Measurements from ENCODE around the gene DDIT4. TPM values are rescaled to one million over a fixed set of nuclear protein-coding genes. Genes with fewer than 3 reads are reported as not detected.
A peak's percentile ranks its signal among the peaks of the same experiment; 100 is the strongest.

DDIT4 gene
- total and polyA plus RNA-seq, 5 experiments from 2014 or later, result 23.8 to 190 (median 68.0) TPM

GRCh38 chr10:72250666-72251065 lies 23.1 kb upstream of the DDIT4 start:
- peak overlapping the region; percentile 68 to 95 (median 91) for H3K27ac Mint-ChIP-seq
- H3K4me1 Mint-ChIP-seq, result peaks cover 48 to 95% (median 87%) of the 10 kb centered on the region in 4 donors
- POLR2A ChIA-PET, result interaction anchor here (1.0 to 9.5 kb wide), 4 partner anchors 17 to 47 kb away, joined by 3 to 83 read pairs (median 23); partner anchors contain the start of genes ANAPC16, ASCC1 and DDIT4
- no peak for DNase-seq
- H3K9me3 Mint-ChIP-seq, result no peaks in the 10 kb centered on the region
- no peaks in the 10 kb centered on the region for H3K27me3 Mint-ChIP-seq
- no peak for ATAC-seq
- H3K36me3 Mint-ChIP-seq, result no peaks in the 10 kb centered on the region
- H3K4me3 Mint-ChIP-seq, result peak overlapping the region; percentile 25 to 80 (median 59)

GRCh38 chr10:72251635-72252034 lies 22.1 kb upstream of the DDIT4 start:
- POLR2A ChIA-PET, result interaction anchor here (1.3 to 9.5 kb wide), 4 partner anchors 16 to 60 kb away, joined by 3 to 83 read pairs (median 23); partner anchors contain the start of genes ANAPC16, ASCC1 and DDIT4
- Mint-ChIP-seq H3K27ac (peak overlapping the region in 9 of 10 donors; percentile 59 to 92 (median 79)), H3K27me3 (no peaks in the 10 kb centered on the region), H3K36me3 (no peaks in the 10 kb centered on the region), H3K9me3 (no peaks in the 10 kb centered on the region), H3K4me3 (peak overlapping the region in 9 of 10 donors; percentile 22 to 56 (median 36)), H3K4me1 (peaks cover 47 to 94% (median 85%) of the 10 kb centered on the region in 4 donors)
- DNase-seq (no peak), ATAC-seq (no peak)

GRCh38 chr10:72252972-72253371 lies 20.8 kb upstream of the DDIT4 start:
- no peaks in the 10 kb centered on the region for H3K27me3 Mint-ChIP-seq
- no peaks in the 10 kb centered on the region for H3K36me3 Mint-ChIP-seq
- no peaks in the 10 kb centered on the region for H3K9me3 Mint-ChIP-seq
- peak overlapping the region; percentile 67 to 95 (median 89) for H3K27ac Mint-ChIP-seq
- POLR2A ChIA-PET, result interaction anchor here (0.7 to 4.5 kb wide), 11 partner anchors 10 to 164 kb away, joined by 3 to 69 read pairs (median 5); partner anchors contain the start of genes DDIT4 and SPOCK2
- no peak for DNase-seq
- ATAC-seq, result no peak
- peak overlapping the region in 9 of 10 donors; percentile 50 to 68 (median 62) for H3K4me3 Mint-ChIP-seq
- H3K4me1 Mint-ChIP-seq, result peaks cover 46 to 91% (median 82%) of the 10 kb centered on the region in 4 donors

- no peaks in the 10 kb centered on the region for H3K9me3 Mint-ChIP-seq
- no peak for DNase-seq
- H3K4me1 Mint-ChIP-seq, result peaks cover 44 to 89% (median 79%) of the 10 kb centered on the region in 4 donors
- peak overlapping the region in 9 of 10 donors; percentile 46 to 68 (median 62) for H3K4me3 Mint-ChIP-seq
- peak overlapping the region; percentile 67 to 96 (median 89) for H3K27ac Mint-ChIP-seq
- H3K27me3 Mint-ChIP-seq, result no peaks in the 10 kb centered on the region
- POLR2A ChIA-PET, result interaction anchor here (0.8 to 4.5 kb wide), 10 partner anchors 10 to 165 kb away, joined by 3 to 69 read pairs (median 6); partner anchors contain the start of genes DDIT4 and SPOCK2
- H3K36me3 Mint-ChIP-seq, result no peaks in the 10 kb centered on the region
- no peak for ATAC-seq
Observed at GRCh38 chr10:72253578-72253977, 20.1 kb upstream of the DDIT4 start.

GRCh38 chr10:72254813-72255568 lies 18.7 kb upstream of the DDIT4 start:
- H3K27ac Mint-ChIP-seq, result peak overlapping the region; percentile 93 to 98 (median 96)
- no peaks in the 10 kb centered on the region for H3K36me3 Mint-ChIP-seq
- DNase-seq (peak in 6 of 10 donors; percentile 28 to 67 (median 41)), ATAC-seq (peak; percentile 71 to 85)
- peaks cover 47 to 89% (median 84%) of the 10 kb centered on the region in 4 donors for H3K4me1 Mint-ChIP-seq
- no peaks in the 10 kb centered on the region for H3K9me3 Mint-ChIP-seq
- peak overlapping the region; percentile 66 to 92 (median 78) for H3K4me3 Mint-ChIP-seq
- H3K27me3 Mint-ChIP-seq, result no peaks in the 10 kb centered on the region
- POLR2A ChIA-PET, result interaction anchor here (0.7 to 4.5 kb wide), 16 partner anchors 7 to 182 kb away, joined by 3 to 69 read pairs (median 4); partner anchors contain the start of genes ANAPC16, ASCC1, DDIT4 and SPOCK2

- Mint-ChIP-seq H3K27me3 (no peaks in the 10 kb centered on the region), H3K4me3 (peak overlapping the region in 9 of 10 donors; percentile 8 to 89 (median 37)), H3K4me1 (peaks cover 47 to 88% (median 85%) of the 10 kb centered on the region in 4 donors), H3K27ac (peak overlapping the region; percentile 7 to 96 (median 82)), H3K36me3 (no peaks in the 10 kb centered on the region), H3K9me3 (no peaks in the 10 kb centered on the region)
- DNase-seq, result no peak
- no peak for ATAC-seq
- POLR2A ChIA-PET, result interaction anchor here (0.7 to 4.5 kb wide), 11 partner anchors 9 to 168 kb away, joined by 3 to 69 read pairs (median 6); partner anchors contain the start of gene DDIT4
Observed at GRCh38 chr10:72255977-72256729, 17.6 kb upstream of the DDIT4 start.

GRCh38 chr10:72257051-72257892 lies 16.5 kb upstream of the DDIT4 start:
- H3K4me3 Mint-ChIP-seq, result peak overlapping the region in 8 of 10 donors; percentile 3 to 67 (median 46)
- no peak for DNase-seq
- ATAC-seq, result no peak

GRCh38 chr10:72258617-72259016 lies 15.1 kb upstream of the DDIT4 start:
- Mint-ChIP-seq H3K36me3 (no peaks in the 10 kb centered on the region), H3K4me1 (peaks cover 39 to 77% (median 76%) of the 10 kb centered on the region in 4 donors), H3K9me3 (no peaks in the 10 kb centered on the region), H3K27ac (peak overlapping the region; percentile 27 to 89 (median 78)), H3K4me3 (peak overlapping the region in 5 of 10 donors; percentile 19 to 48 (median 39)), H3K27me3 (no peaks in the 10 kb centered on the region)
- no peak for DNase-seq
- POLR2A ChIA-PET, result interaction anchor here (0.6 to 4.0 kb wide), 9 partner anchors 11 to 1985 kb away, joined by 3 to 23 read pairs (median 4); partner anchors contain the start of genes ANAPC16 and ASCC1
- no peak for ATAC-seq

More at GRCh38 chr10:72257051-72257892, 16.5 kb upstream of the DDIT4 start:
- no peaks in the 10 kb centered on the region for H3K27me3 Mint-ChIP-seq
- H3K9me3 Mint-ChIP-seq, result no peaks in the 10 kb centered on the region
- H3K36me3 Mint-ChIP-seq, result no peaks in the 10 kb centered on the region
- POLR2A ChIA-PET, result interaction anchor here (0.7 to 4.0 kb wide), 7 partner anchors 10 to 136 kb away, joined by 3 to 23 read pairs (median 4); no protein-coding TSS in a partner anchor
- peaks cover 46 to 87% (median 83%) of the 10 kb centered on the region in 4 donors for H3K4me1 Mint-ChIP-seq
- peak overlapping the region in 9 of 10 donors; percentile 66 to 93 (median 80) for H3K27ac Mint-ChIP-seq

- no peaks in the 10 kb centered on the region for H3K9me3 Mint-ChIP-seq
- POLR2A ChIA-PET, result interaction anchor here (0.6 to 3.3 kb wide), 11 partner anchors 11 to 77 kb away, joined by 3 to 46 read pairs (median 6); partner anchors contain the start of genes ANAPC16, ASCC1 and DDIT4
- H3K4me1 Mint-ChIP-seq, result peaks cover 41 to 82% (median 76%) of the 10 kb centered on the region in 4 donors
- ATAC-seq, result no peak
- H3K4me3 Mint-ChIP-seq, result peak overlapping the region; percentile 82 to 94 (median 89)
- no peaks in the 10 kb centered on the region for H3K27me3 Mint-ChIP-seq
- no peak for DNase-seq
- peak overlapping the region; percentile 87 to 99 (median 94) for H3K27ac Mint-ChIP-seq
- H3K36me3 Mint-ChIP-seq, result no peaks in the 10 kb centered on the region
Observed at GRCh38 chr10:72259491-72260238, 14.1 kb upstream of the DDIT4 start.

- ATAC-seq (peak; percentile 72 to 75), DNase-seq (peak; percentile 62 to 86 (median 72))
- peak overlapping the region; percentile 87 to 99 (median 94) for H3K27ac Mint-ChIP-seq
- H3K4me3 Mint-ChIP-seq, result peak overlapping the region; percentile 82 to 94 (median 89)
- H3K36me3 Mint-ChIP-seq, result no peaks in the 10 kb centered on the region
- H3K27me3 Mint-ChIP-seq, result no peaks in the 10 kb centered on the region
- peaks cover 34 to 79% (median 74%) of the 10 kb centered on the region in 4 donors for H3K4me1 Mint-ChIP-seq
- H3K9me3 Mint-ChIP-seq, result no peaks in the 10 kb centered on the region
- POLR2A ChIA-PET, result interaction anchor here (0.6 to 3.3 kb wide), 20 partner anchors 9 to 1923 kb away, joined by 3 to 46 read pairs (median 5); partner anchors contain the start of genes ANAPC16, ASCC1 and DDIT4
Observed at GRCh38 chr10:72260239-72260975, 13.3 kb upstream of the DDIT4 start.

All from naive thymus-derived CD8-positive, alpha-beta T cell (primary cell).